DOHH2 (cell line): Measurements from ENCODE around the gene TOMM22.
A peak's percentile ranks its signal among the peaks of the same experiment; 100 is the strongest.

Experiments used
- H3F3A ChIP-seq: fragments of 200-600 bp; sonication (generic), shearing (Covaris generic); 2 replicates; pipeline ENCODE4 v1.6.0; 2016; ENCODE audit warnings: antibody characterized with exemption, mild to moderate bottlenecking; ENCODE audit not compliant: control insufficient read depth, insufficient read depth
- H3K27ac ChIP-seq: fragments of 200-600 bp; sonication (generic); 2 replicates; pipeline ENCODE4 v1.5.1; 2014; ENCODE audit warnings: low read depth, mild to moderate bottlenecking, low read length, moderate library complexity
- H3K27me3 ChIP-seq: fragments of 200-600 bp; sonication (generic); 2 replicates; pipeline ENCODE4 v1.6.1; 2014; ENCODE audit warnings: mild to moderate bottlenecking, low read length, mixed read lengths; ENCODE audit not compliant: control insufficient read depth
- H3K36me3 ChIP-seq: fragments of 200-600 bp; sonication (generic); 2 replicates; pipeline ENCODE4 v1.6.1; 2014; ENCODE audit warnings: mild to moderate bottlenecking, low read length, moderate library complexity, mixed read lengths; ENCODE audit not compliant: control insufficient read depth
- H3K4me1 ChIP-seq: fragments of 200-600 bp; sonication (generic); 2 replicates; pipeline ENCODE4 v1.6.1; 2014; ENCODE audit warnings: mild to moderate bottlenecking, low read length, mixed read lengths; ENCODE audit not compliant: control insufficient read depth
- H3K4me2 ChIP-seq: fragments of 200-600 bp; sonication (generic); 2 replicates; pipeline ENCODE4 v1.6.0; 2014; ENCODE audit warnings: mild to moderate bottlenecking, low read length, moderate library complexity
- H3K4me3 ChIP-seq: fragments of 200-600 bp; sonication (generic); 2 replicates; pipeline ENCODE4 v1.5.1; 2014; ENCODE audit warnings: mild to moderate bottlenecking, low read length, mixed read lengths
- H3K79me2 ChIP-seq: fragments of 200-600 bp; sonication (generic); 2 replicates; pipeline ENCODE4 v1.6.1; 2014; ENCODE audit warnings: mild to moderate bottlenecking, low read length, mixed read lengths; ENCODE audit not compliant: control insufficient read depth
- H3K9me2 ChIP-seq: fragments of 200-600 bp; sonication (generic); replicated peaks from 2 replicates; pipeline ENCODE4 v1.6.1; 2014; ENCODE audit warnings: mild to moderate bottlenecking, low read length, mixed read lengths; ENCODE audit not compliant: control insufficient read depth
- H3K9me3 ChIP-seq: fragments of 200-600 bp; sonication (generic); 2 replicates; pipeline ENCODE4 v1.6.1; 2014; ENCODE audit warnings: antibody characterized with exemption, low read length, mixed read lengths; ENCODE audit not compliant: control insufficient read depth, insufficient read depth
- H4K20me1 ChIP-seq: fragments of 200-600 bp; sonication (generic); 2 replicates; pipeline ENCODE4 v1.6.0; 2014; ENCODE audit warnings: low read depth, mild to moderate bottlenecking, antibody characterized with exemption, low read length, moderate library complexity; ENCODE audit not compliant: control insufficient read depth, insufficient read depth
- EZH2phosphoT487 ChIP-seq: fragments of 200-600 bp; sonication (generic); IDR thresholded peaks from 2 replicates; pipeline ENCODE4 v1.6.1; 2017; ENCODE audit warnings: borderline replicate concordance, mild to moderate bottlenecking, antibody characterized with exemption, low read length, moderate library complexity, mixed read lengths
- TF ChIP-seq, protein P1 (sequence below): fragments of 200-600 bp; sonication (generic); IDR thresholded peaks from one replicate; pipeline ENCODE4 v1.5.1; 2014; ENCODE audit warnings: antibody characterized with exemption, mild to moderate bottlenecking, low read depth, low read length; ENCODE audit not compliant: poor library complexity, severe bottlenecking

TOMM22 gene

DNA sequence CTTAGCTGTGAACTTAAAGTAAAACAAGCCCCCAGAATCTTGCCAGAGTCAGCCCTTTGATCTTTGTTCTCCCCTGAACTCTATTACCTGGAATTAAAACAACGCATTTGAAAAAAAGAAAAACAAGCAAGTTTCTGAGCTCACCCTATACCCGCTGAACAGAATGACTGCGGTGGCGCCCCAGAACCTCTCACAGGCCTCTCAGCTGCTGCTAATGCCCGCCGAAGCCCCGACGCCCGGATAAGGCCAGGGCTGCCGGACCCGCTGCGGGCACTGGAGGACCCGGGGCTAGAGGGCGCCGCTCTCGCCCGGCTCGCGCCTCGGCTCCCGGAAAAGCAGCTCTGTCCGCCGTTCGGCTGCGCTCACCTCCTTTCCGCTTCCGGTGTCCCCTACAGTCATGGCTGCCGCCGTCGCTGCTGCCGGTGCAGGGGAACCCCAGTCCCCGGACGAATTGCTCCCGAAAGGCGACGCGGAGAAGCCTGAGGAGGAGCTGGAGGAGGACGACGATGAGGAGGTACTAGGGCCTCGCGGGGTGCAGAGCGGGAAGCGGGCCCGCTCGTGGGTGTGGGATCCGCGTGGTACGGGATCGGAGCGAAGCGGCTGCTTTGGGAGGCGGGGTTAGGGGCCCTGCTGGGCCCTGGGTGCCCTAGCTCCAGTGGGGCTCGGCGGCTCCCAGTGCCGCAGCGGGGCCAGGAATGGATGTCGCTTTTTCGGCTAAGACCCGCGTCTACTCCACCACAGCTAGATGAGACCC lies at the start of gene TOMM22:
TSS of gene TOMM22 (plus strand) at position 376 of the 754 bp plus-strand sequence. CDS start at position 398, 22 bp downstream.
- Histone ChIP-seq H3K27ac (peak within 1 kb of the TSS; percentile 32), H3K9me2 (no peaks in the 10 kb centered on the region), H3K4me1 (peaks cover 14% of the 10 kb centered on the region), H3K27me3 (no peaks in the 10 kb centered on the region), H3K79me2 (peaks cover 28% of the 10 kb centered on the region), H4K20me1 (peaks cover 5% of the 10 kb centered on the region; the same call in 1 of the 2 replicates), H3K4me2 (peak within 1 kb of the TSS; percentile 80), H3K36me3 (peaks cover 45% of the 10 kb centered on the region), H3K4me3 (peak within 1 kb of the TSS; percentile 85), H3K9me3 (no peaks in the 10 kb centered on the region), H3F3A (peaks cover 14% of the 10 kb centered on the region; the same call in 1 of the 2 replicates)
- TF ChIP-seq, protein P1, sequence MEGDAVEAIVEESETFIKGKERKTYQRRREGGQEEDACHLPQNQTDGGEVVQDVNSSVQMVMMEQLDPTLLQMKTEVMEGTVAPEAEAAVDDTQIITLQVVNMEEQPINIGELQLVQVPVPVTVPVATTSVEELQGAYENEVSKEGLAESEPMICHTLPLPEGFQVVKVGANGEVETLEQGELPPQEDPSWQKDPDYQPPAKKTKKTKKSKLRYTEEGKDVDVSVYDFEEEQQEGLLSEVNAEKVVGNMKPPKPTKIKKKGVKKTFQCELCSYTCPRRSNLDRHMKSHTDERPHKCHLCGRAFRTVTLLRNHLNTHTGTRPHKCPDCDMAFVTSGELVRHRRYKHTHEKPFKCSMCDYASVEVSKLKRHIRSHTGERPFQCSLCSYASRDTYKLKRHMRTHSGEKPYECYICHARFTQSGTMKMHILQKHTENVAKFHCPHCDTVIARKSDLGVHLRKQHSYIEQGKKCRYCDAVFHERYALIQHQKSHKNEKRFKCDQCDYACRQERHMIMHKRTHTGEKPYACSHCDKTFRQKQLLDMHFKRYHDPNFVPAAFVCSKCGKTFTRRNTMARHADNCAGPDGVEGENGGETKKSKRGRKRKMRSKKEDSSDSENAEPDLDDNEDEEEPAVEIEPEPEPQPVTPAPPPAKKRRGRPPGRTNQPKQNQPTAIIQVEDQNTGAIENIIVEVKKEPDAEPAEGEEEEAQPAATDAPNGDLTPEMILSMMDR = peak; percentile 84
- no peak for TF ChIP-seq EZH2phosphoT487

DNA sequence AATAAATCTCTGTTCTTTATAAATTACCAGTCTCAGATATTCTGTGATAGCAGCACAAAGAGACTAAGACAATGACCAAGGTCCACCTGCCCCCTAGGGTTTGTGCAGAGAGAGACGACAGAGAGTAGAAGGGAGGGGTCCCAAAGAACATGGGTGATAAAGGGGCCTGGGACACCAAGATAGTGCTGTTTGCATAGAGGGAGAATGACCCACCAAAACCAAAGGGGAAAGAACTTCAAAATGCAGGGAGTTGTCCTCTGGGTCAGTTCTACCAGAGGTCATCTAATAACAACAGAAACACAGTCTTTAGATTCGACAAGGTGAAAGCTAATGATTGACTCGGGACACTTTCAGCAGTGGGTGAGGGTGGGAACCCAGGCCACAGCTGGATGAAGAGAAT lies 49.2 kb upstream of the TOMM22 start:
- Histone ChIP-seq H3K79me2 (no peaks in the 10 kb centered on the region), H3K36me3 (no peaks in the 10 kb centered on the region), H3K4me2 (no peak overlapping the region), H3F3A (no peaks in the 10 kb centered on the region), H3K27ac (no peak overlapping the region), H3K9me2 (no peaks in the 10 kb centered on the region), H4K20me1 (no peaks in the 10 kb centered on the region), H3K4me1 (no peaks in the 10 kb centered on the region), H3K9me3 (no peaks in the 10 kb centered on the region), H3K4me3 (no peak overlapping the region), H3K27me3 (no peaks in the 10 kb centered on the region)
- TF ChIP-seq, protein P1 = no peak
- TF ChIP-seq EZH2phosphoT487 = no peak

DNA sequence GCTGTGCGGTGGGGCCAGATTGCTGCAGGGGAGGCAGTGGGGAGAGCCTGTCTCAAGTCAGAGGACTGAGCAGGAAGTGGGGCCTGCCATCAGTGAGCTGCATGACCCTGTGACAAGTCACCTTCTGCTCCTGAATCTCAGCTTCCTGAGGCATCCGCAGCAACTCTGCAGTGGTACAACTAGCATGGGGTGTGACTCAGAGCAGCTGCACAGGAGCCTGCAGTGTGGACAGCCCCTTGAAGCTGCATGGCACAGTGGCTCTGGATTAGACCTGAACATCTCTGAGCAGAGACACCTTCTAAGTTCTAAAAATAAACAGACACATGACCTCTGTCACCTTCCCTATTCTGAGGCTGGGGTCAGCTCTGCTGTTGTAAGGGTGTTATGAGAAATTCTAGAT lies 43.5 kb upstream of the TOMM22 start:
- Histone ChIP-seq H3F3A (no peaks in the 10 kb centered on the region), H4K20me1 (no peaks in the 10 kb centered on the region), H3K9me3 (no peaks in the 10 kb centered on the region), H3K79me2 (no peaks in the 10 kb centered on the region), H3K9me2 (no peaks in the 10 kb centered on the region), H3K4me3 (no peak overlapping the region), H3K27me3 (no peaks in the 10 kb centered on the region), H3K27ac (no peak overlapping the region), H3K4me1 (no peaks in the 10 kb centered on the region), H3K36me3 (no peaks in the 10 kb centered on the region), H3K4me2 (no peak overlapping the region)
- TF ChIP-seq, protein P1 = no peak
- no peak for TF ChIP-seq EZH2phosphoT487
